Left forelimb (tissue), 1 donor: ENCODE measurements around the gene CD4.
A peak's percentile ranks its signal among the peaks of the same experiment; 100 is the strongest.
"Not testable (repeated sequence)": the region's sequence is repeated elsewhere in the genome, so short reads cannot be mapped to it uniquely, and the experiment has no call there.

Source experiments
- DNase-seq: peaks from one replicate; pipeline ENCODE4 v3.0.0-alpha.2; 2018; ENCODE audit warnings: low spot score

Gene CD4

DNA sequence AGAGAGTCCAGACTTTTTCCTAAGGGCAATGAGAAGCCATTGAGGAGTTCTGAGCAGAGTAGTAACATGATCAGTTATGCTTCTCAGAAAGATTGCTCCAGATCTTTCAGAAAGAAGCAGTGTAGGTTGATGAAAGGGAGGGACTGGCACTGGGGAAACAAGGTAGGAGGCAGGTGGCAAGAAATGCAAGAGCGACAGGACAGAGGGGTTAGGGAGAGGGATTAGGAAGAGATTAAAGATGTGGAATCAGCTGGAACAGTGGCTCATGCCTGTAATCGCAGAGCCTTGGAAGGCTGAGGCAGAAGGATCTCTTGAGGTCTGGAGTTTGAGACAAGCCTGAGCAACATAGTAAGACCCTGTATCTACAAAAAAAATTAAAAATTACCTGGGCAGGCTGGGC is 58.3 kb downstream of the CD4 start:
- DNase-seq = no peak

GRCh38 chr12:6849427-6849826 is 60.1 kb downstream of the CD4 start:
- DNase-seq = no peak

- no peak for DNase-seq
These were observed 60.7 kb downstream of the CD4 start for GRCh38 chr12:6849976-6850560.

DNA sequence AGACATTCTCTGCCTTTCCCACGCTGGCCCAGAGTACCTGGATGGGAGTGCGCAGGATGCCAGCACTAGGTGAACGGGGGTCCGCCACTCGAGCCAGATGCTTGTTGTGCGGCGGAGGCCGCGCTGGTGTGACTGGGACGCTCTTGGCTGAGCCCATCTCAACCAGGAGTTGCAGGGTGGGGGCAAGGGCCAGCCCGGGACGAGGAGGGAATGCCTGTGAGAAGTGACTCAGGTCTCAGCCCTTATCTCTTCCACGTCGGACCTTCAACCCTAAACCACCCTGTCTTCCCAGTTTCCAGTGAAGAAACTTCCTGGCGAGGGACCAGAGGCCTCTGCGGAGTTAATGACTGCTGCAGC is 61.4 kb downstream of the CD4 start:
- DNase-seq = no peak

DNA sequence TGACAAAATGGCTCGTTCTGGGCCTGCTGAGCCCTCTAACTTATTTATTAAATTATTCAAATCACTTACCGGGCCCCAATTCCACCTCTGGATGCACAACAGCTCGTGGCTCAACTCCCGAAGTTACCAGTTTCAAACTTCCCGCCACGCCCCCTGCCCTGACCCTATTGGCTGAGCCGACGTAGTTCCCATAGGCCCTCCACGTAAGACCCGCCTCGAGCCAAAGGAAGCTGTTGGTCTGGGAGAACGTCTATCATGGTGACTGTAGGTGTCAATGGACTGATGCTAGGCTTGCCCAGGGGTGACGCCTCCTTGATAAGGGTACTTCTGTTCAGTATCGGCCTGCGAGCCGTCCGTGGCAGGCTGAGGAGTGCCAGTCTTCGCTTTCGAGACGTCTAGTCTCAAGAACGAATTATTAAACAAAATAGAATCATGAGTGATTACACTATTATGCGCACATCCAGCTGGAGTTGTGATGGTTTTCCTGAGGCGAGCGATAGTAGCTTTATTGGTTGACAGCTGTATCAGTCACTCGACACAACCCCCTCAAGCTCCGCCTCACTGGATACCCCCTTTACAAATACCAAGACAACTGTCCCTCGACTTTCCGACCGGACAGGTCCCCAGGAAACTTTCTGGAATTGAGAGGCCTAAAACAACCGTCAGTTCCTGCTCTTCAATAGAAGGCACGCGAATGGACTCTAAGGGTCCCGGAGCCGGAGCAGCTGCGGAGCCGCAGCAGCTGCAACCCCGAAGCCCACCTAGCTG is 62.0 kb downstream of the CD4 start, which contains the start of gene CDCA3:
CDCA3 (minus strand) TSS at position 134 of the 768 bp plus-strand sequence. CDS start 334 bp downstream, outside the sequence.
- peak; percentile 92 for DNase-seq

- peak; percentile 99 for DNase-seq
These were observed 62.8 kb downstream of the CD4 start, which contains the start of gene USP5 for GRCh38 chr12:6851921-6852650. Gene USP5 (plus strand): TSS chr12:6852150. CDS start chr12:6852180, 30 bp downstream.

DNA sequence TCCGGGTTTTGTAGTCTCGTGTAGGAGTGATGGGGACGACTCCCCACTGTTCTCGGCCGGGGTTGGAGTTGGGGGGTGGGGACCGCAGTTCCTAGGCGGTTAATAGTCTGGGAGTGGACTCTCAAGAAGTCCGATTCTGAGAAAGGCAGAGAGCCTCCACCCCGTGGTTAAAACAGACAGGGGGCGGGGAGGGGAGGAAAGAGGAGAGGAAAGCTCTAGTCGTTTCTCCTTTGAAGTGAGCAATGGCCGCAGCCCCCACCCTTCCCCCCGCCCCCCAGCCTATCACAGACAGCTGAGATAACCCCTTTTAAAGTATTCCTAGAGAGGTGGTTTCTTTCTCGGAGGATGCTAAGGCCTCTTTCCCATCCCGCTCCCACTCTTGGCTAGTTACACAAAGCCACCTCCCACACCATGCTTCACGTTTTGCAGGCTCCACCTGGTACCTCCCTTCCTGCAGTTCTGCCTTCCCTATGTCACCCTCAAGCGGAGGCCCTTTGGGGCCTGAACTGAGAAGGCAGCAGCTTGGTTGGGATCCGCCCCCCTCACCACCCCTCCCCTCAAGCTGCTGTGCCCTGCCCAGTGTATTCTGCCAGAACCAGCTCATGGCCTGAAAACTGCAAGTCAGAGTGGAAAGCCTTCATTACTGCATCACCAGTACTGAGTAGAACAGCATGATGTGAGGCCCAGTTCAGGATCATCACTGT is 63.5 kb downstream of the CD4 start:
- no peak for DNase-seq

DNA sequence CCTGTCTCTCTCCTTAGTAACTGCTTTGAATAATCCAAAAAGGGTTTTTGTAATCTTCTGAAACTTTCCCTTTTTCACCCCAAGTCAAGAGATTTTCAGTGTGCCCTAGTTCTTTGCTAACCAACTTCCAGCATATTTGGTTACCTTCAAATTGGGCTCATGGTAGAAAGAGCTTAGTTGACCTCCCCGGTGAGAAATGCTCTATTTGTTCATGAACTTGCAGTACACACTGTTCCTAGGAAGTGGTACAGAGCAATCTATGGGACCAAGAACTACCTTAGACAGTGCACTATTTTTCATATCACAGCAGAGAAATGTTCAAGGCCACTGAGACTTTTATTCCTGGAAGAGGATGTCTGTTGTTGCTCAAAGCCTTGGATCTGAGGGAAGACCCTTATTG is 64.3 kb downstream of the CD4 start:
- no peak for DNase-seq

GRCh38 chr12:6854036-6854435 is 64.7 kb downstream of the CD4 start:
- DNase-seq = no peak

DNA sequence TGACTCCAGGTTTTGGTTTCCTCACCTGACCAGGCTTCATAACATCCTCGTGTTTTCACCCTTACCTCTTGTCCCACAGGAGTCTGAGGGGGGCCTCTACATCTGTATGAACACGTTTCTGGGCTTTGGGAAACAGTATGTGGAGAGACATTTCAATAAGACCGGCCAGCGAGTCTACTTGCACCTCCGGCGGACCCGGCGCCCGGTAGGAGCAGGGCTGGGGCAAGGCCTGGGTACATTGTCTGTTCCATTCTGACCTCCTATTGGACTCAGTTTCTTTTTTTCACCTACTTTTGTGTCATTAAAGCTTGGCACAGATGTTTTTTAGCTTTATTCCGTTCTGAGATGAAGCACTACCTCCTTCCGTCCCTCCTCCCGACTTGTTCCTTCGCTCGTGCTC is 66.0 kb downstream of the CD4 start:
- DNase-seq = no peak

GRCh38 chr12:6858799-6859198 is 69.5 kb downstream of the CD4 start:
- no peak for DNase-seq

DNA sequence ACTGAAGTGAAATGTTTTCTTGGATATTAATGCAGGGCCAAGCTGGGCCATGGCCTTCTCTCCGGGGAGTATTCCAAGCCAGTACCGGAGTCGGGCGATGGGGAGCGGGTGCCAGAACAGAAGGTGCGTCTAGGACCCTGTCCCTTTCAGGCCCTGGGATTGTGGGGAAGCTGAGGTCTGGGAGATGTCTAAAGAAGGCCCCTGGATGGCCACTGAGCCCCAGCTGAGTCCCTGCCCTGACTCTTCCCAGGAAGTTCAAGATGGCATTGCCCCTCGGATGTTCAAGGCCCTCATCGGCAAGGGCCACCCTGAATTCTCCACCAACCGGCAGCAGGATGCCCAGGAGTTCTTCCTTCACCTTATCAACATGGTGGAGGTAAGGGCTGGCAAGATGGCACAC is 70.8 kb downstream of the CD4 start:
- DNase-seq = no peak

GRCh38 chr12:6860942-6861341 is 71.6 kb downstream of the CD4 start:
- DNase-seq = no peak

GRCh38 chr12:6861391-6861790 is 72.1 kb downstream of the CD4 start:
- DNase-seq = no peak

DNA sequence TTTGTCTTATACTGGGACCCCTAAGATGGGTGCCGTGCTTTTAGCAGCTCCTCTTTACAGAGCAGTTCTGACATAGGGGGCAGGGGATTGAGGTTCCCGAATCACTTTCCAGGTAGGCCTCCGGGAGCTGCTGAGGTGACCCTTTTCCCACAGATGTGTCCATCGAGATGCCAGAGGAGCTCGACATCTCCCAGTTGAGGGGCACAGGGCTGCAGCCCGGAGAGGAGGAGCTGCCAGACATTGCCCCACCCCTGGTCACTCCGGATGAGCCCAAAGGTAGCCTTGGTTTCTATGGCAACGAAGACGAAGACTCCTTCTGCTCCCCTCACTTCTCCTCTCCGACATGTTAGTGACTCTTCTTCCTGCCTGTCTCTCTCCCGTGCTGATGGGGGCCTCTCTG is 73.7 kb downstream of the CD4 start:
- DNase-seq = no peak

DNA sequence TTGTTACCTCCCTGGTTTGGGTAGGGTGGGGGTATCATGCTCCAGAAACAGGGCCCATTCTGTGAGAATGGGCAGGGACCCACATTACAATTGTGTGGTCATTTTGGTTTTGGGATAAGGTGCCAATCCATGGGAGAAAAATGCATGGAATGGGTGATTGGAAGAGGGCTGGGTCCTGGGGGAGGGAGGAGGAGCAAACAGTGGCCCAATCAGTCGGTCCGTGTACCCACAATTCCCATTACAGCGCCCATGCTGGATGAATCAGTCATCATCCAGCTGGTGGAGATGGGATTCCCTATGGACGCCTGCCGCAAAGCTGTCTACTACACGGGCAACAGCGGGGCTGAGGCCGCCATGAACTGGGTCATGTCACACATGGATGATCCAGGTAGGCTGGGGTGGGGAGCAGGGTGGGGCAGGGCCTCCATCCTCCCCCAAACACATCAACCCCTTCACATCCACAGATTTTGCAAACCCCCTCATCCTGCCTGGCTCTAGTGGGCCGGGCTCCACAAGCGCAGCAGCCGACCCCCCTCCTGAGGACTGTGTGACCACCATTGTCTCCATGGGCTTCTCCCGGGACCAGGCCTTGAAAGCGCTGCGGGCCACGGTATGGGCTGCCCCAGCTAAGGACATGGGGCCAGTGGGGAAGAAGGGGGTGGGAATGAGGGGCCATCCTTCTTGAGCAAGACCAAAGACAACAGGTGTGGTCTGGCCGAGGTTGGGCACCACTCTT is 74.4 kb downstream of the CD4 start:
- DNase-seq = no peak

DNA sequence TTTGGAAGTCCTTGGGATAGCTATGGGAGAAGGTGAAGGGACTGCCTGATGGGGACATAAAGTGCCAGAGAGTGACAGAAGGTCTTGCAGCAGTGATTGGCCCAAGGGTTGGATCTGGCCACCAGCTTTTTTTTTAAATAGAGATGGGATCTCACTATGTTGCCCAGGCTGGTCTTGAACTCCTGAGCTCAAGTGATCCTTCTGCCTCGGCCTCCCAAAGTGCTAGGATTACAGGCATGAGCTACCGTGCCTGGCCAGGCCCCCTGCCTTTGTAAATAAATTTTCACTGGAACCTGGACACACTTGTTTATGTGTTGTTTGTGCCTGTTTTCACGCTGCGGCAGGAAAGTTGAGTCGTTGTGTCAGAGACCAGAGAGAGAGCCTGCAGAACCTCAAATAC is 76.0 kb downstream of the CD4 start:
- DNase-seq = not testable (repeated sequence)

GRCh38 chr12:6866163-6866919 is 77.0 kb downstream of the CD4 start:
- no peak for DNase-seq

DNA sequence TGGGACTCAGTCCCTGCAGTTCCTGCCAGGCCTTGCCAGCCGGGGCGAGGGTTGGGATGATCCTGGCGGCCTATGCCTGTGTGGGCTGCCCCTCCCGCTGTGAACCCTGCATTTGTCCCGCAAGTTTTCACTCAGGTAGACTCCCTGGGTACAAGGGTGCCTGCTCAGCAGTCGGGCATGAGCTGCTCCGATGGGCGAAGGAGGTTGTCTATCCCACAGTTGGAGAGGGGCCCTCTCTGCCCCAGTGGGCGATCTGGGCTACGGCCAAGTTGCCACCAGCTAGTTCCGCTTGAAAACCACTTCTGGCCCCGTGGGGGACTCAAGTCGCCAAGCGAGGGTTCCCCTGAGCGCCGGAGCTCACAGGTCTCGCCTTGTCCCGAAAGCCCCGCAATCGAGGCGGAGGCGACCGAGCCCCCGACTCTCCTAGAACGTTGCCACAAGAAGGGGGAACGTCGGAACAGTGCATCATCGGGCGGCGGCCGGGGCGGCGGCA is 77.6 kb downstream of the CD4 start:
- DNase-seq = no peak

DNA sequence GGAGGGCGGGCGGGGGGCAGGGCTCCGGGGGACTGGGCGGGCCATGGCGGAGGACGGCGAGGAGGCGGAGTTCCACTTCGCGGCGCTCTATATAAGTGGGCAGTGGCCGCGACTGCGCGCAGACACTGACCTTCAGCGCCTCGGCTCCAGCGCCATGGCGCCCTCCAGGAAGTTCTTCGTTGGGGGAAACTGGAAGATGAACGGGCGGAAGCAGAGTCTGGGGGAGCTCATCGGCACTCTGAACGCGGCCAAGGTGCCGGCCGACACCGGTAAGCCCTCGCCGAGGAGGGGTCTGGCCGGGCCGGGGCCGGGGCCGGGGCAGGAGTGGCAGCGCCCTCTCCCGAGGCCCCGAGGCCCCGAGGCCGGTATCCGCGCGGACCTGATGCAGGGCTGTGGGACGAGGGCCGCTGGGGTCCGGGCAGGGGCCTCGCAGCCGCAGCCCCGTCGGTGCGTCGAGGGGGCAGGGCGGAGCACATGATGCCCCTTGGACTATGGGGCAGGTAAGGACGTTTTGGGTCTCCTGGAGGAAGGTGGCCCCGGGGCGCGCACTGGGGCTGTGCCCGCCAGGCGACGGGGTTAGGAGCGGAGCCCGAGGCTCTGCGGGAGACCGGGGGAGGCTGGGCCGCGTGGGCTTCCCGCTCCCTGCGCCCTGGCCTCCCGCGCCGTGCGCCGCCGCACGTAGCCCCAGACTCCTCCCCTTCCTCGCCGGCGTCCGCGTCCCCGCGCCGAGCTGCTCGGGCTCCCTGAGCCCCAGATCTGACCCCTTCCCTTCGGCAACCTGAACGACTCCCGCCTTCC is 78.3 kb downstream of the CD4 start, which contains the start of gene TPI1:
TPI1 (plus strand) TSS at position 119 of the 798 bp plus-strand sequence; CDS start at position 155, 36 bp downstream.
- peak; percentile 91 for DNase-seq
